Measurements from ENCODE around the gene IGSF21.
A peak's percentile ranks its signal among the peaks of the same experiment; 100 is the strongest.

IGSF21 gene

DNA sequence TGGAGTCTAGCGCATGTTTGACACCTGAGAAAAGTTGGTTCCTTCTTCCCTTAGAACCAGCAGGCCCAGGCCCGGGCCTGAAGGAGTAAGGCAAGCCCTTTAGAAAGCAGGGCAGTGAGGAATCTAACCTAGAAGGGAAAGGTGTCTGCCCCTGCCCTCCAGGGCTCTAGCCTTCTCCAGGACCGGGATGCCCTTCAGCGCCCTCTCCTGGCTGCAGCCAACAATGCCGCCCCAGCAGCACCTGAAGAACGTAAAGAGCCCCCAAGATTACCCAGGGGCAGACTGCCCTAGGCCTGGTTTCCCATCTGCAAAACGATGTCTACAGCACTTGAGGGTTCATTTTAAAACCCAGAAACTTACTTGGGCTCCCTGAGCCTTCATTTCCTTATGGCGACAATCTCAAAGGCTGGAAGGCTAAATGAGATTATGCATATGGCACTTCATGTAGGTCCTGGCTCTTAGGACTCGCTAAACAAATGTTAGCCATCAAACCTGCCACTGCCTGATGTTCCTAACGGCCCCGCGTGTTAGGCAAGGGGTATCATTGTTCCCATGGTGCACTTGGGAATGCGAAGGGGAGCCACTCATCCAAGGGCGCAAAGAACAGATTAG lies 266.4 kb downstream of the IGSF21 start:
- Histone ChIP-seq H3K9ac (no peak overlapping the region), H3K36me3 (no peaks in the 10 kb centered on the region), H3K4me2 (no peak overlapping the region), H3K4me1 (no peaks in the 10 kb centered on the region), H3K4me3 (no peak overlapping the region), H3K27ac (no peak overlapping the region), H3K9me3 (no peaks in the 10 kb centered on the region), H3K27me3 (no peaks in the 10 kb centered on the region), H4K20me1 (no peaks in the 10 kb centered on the region)
- no peak for TF ChIP-seq Cebpa-rat (IDR thresholded peaks at IDR 0.05)

DNA sequence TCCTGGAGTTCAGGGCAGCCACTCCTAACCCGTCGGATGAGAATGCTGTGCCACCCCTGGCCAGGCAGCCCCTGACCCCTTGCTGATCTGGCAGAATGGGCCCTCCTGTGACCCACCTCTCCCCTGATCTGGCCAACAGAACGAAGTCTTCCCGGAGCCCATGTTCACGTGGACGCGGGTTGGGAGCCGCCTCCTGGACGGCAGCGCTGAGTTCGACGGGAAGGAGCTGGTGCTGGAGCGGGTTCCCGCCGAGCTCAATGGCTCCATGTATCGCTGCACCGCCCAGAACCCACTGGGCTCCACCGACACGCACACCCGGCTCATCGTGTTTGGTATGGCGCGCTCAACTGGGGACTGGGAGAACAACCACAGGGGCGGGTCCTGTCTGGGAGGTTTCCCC lies 269.1 kb downstream of the IGSF21 start:
- H3K36me3 ChIP-seq, result no peaks in the 10 kb centered on the region
- H3K4me2 ChIP-seq, result no peak overlapping the region
- TF ChIP-seq Cebpa-rat (IDR thresholded peaks at IDR 0.05), result no peak
- no peaks in the 10 kb centered on the region for H3K4me1 ChIP-seq
- H3K27me3 ChIP-seq, result no peaks in the 10 kb centered on the region
- no peak overlapping the region for H3K27ac ChIP-seq
- H4K20me1 ChIP-seq, result no peaks in the 10 kb centered on the region
- H3K9me3 ChIP-seq, result 0 out of 2 replicates have a peak, but pooled peaks cover 7% of the 10 kb centered on the region
- no peak overlapping the region for H3K9ac ChIP-seq
- H3K4me3 ChIP-seq, result no peak overlapping the region

DNA sequence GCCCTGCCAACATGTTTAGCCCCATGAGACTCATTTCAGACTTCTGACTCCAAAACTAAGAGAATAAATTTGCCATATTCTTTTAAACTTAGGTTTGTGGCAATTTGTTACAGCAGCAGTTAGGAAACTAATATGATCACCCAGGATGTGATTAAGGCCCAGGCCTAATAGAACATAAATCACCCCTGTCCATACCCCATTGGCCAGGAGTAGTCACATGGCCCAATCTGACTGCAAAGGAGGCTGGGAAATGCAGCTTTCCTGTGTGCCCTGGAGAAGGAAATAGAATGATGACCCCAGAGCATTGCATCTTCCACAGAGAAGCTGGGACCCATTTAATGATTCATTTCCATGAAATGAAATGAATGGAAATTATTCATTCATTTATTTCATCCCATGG lies 272.7 kb downstream of the IGSF21 start:
- no peak overlapping the region for H3K4me3 ChIP-seq
- H3K36me3 ChIP-seq, result no peaks in the 10 kb centered on the region
- H4K20me1 ChIP-seq, result no peaks in the 10 kb centered on the region
- TF ChIP-seq Cebpa-rat (IDR thresholded peaks at IDR 0.05), result no peak
- no peak overlapping the region for H3K4me2 ChIP-seq
- H3K9ac ChIP-seq, result no peak overlapping the region
- 0 out of 2 replicates have a peak, but pooled peaks cover 7% of the 10 kb centered on the region for H3K9me3 ChIP-seq
- peaks cover 11% of the 10 kb centered on the region for H3K4me1 ChIP-seq
- no peaks in the 10 kb centered on the region for H3K27me3 ChIP-seq
- no peak overlapping the region for H3K27ac ChIP-seq

DNA sequence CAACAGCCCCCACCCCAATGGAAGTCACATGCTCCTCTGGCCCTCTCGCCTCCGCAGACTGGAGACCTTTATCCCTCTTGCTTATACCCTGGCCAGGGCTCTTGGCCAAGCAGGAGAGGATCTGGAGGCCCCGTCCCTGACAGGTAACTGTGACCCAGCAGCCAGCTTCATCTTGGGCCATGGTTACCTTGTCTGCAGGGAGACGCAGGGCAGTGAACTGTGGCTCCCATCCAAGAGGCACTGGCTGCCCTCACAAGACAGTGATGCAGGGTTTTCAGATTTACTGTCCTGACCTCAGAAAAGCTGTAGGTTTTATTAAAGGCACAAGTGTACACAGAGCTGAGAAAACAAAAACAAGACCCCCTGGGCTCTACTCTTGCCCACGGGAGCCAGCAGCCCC lies 276.5 kb downstream of the IGSF21 start:
- Histone ChIP-seq H3K27me3 (no peaks in the 10 kb centered on the region), H3K9me3 (0 out of 2 replicates have a peak, but pooled peaks cover 7% of the 10 kb centered on the region), H3K27ac (no peak overlapping the region), H3K4me1 (peaks cover 18% of the 10 kb centered on the region), H3K4me3 (no peak overlapping the region), H3K36me3 (no peaks in the 10 kb centered on the region), H3K4me2 (no peak overlapping the region), H3K9ac (no peak overlapping the region), H4K20me1 (no peaks in the 10 kb centered on the region)
- TF ChIP-seq Cebpa-rat (IDR thresholded peaks at IDR 0.05), result no peak

DNA sequence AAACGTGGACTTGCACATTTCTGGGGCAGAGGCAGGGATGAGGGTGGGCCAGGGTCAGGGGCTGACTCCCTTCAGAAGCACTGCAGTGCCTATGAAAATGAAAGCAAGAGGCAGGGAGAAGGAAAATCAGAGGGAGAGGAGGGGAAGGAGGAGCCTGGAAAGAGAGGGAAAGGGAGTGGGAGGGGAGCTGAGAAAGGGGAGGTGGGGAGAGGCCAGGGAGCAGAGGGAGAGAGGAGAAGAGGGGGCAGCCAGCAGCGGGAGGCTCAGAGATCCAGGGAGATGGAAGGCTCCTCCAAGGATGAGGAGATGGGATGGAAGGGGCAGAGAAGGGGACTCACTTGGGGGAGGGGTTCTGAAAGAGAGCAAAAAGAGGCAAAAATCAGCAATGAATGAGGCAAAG lies 276.9 kb downstream of the IGSF21 start:
- no peak overlapping the region for H3K9ac ChIP-seq
- H3K27ac ChIP-seq, result no peak overlapping the region
- no peak for TF ChIP-seq Cebpa-rat (IDR thresholded peaks at IDR 0.05)
- no peaks in the 10 kb centered on the region for H3K27me3 ChIP-seq
- peak overlapping the region; percentile 64 for H3K4me2 ChIP-seq
- H3K36me3 ChIP-seq, result no peaks in the 10 kb centered on the region
- H3K4me3 ChIP-seq, result no peak overlapping the region
- H3K9me3 ChIP-seq, result 0 out of 2 replicates have a peak, but pooled peaks cover 7% of the 10 kb centered on the region
- H3K4me1 ChIP-seq, result peaks cover 18% of the 10 kb centered on the region
- H4K20me1 ChIP-seq, result no peaks in the 10 kb centered on the region

DNA sequence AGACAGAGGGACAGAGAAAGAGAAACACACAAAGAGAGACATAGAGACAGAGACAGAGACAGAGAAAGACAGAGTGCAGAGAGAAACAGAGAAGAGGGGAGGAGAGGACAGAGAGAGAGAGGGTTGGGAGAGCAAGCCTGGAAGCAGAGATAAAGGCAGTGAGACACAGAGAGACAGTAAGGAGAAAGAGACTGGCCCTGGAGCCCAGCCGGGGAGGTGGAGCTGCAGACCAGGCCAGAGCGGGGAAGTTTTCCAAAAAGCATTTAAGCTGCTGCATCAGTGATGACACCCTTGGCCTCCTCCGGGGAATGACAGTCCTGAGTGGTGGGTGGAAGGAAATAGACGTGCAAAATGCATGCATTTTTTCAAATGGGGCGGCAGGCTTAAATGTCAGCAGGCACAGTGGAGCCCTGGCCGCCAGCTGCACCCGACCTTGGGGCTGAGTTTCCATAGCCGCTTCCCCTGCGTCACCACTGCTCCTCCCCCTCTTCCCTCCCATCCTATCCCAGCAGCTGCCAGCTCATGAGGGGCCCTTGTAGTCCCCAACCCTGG lies 277.7 kb downstream of the IGSF21 start:
- peaks cover 18% of the 10 kb centered on the region for H3K4me1 ChIP-seq
- no peak overlapping the region for H3K9ac ChIP-seq
- H3K4me2 ChIP-seq, result peak overlapping the region; percentile 64
- no peak for TF ChIP-seq Cebpa-rat (IDR thresholded peaks at IDR 0.05)
- no peak overlapping the region for H3K27ac ChIP-seq
- no peak overlapping the region for H3K4me3 ChIP-seq
- H3K36me3 ChIP-seq, result no peaks in the 10 kb centered on the region
- no peaks in the 10 kb centered on the region for H3K27me3 ChIP-seq
- no peaks in the 10 kb centered on the region for H4K20me1 ChIP-seq
- H3K9me3 ChIP-seq, result 0 out of 2 replicates have a peak, but pooled peaks cover 2% of the 10 kb centered on the region

DNA sequence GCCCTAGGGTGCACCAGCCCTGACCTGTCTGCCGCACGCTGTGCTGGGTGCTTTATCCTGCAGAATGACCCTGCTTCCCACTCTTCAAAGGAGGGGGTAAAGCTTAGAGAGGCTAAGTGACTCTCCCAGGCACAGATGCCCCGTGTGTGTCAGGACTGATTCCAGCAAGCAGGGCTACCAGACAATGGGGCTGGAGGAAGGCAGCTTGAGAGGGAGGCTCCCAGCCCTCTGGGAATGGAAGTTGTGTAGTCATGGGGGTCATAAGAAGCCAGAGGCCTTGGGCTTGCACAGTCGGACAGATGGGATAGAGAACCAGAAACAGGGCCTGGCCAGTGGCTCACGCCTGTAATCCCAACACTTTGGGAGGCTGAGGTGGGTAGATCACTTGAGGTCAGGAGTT lies 279.0 kb downstream of the IGSF21 start:
- H3K9ac ChIP-seq, result no peak overlapping the region
- H4K20me1 ChIP-seq, result no peaks in the 10 kb centered on the region
- TF ChIP-seq Cebpa-rat (IDR thresholded peaks at IDR 0.05), result no peak
- no peaks in the 10 kb centered on the region for H3K36me3 ChIP-seq
- H3K9me3 ChIP-seq, result no peaks in the 10 kb centered on the region
- H3K4me3 ChIP-seq, result no peak overlapping the region
- H3K27ac ChIP-seq, result no peak overlapping the region
- H3K4me1 ChIP-seq, result peaks cover 18% of the 10 kb centered on the region
- no peaks in the 10 kb centered on the region for H3K27me3 ChIP-seq
- no peak overlapping the region for H3K4me2 ChIP-seq

DNA sequence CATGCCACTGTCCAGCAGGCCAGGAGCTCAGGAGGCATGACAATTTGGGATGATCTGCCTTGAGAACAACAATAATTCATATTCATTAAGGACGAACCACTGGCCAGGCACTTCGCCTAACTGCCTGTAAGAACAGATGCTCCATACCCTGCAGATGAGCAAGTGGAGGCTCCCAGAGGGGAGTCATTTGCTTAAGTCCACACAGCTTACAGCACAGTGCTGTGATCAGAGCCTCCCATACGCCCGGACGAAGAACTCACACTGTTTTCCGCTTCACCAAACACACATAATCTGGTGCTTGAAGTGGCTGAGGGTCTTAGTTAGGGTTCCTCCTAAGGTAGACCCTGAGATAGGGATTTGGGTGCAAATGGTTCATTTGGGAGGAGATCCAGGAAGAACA lies 279.7 kb downstream of the IGSF21 start:
- Histone ChIP-seq H3K27ac (no peak overlapping the region), H3K4me2 (no peak overlapping the region), H3K36me3 (no peaks in the 10 kb centered on the region)

DNA sequence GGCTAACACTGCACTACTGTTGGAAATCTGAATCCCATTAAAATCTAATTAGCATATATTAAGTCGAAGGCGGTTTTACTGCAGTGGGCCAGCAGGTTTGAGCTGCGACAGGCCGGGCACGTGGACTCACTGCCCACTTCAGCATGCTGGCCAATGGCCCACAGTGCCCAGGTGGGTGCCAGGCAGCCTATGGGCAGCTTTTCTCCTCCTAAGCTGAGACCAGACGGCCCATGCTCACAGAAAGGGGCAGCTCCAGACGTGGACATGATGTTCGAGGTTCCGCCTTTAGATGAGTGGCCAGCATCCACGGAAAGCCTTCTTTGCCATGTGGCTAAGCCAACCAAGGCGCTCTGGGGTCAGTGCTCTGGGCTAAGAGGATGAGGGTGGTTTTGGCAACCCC lies 283.4 kb downstream of the IGSF21 start:
- Histone ChIP-seq H3K4me2 (no peak overlapping the region), H4K20me1 (no peaks in the 10 kb centered on the region), H3K9me3 (no peaks in the 10 kb centered on the region), H3K4me3 (no peak overlapping the region), H3K27ac (no peak overlapping the region), H3K27me3 (no peaks in the 10 kb centered on the region), H3K9ac (no peak overlapping the region), H3K36me3 (no peaks in the 10 kb centered on the region), H3K4me1 (0 out of 2 replicates have a peak, but pooled peaks cover under 1% of the 10 kb centered on the region)
- TF ChIP-seq Cebpa-rat (IDR thresholded peaks at IDR 0.05), result no peak

More for the DNA sequence above, 279.7 kb downstream of the IGSF21 start:
- no peak for TF ChIP-seq Cebpa-rat (IDR thresholded peaks at IDR 0.05)
- H3K9ac ChIP-seq, result no peak overlapping the region
- no peaks in the 10 kb centered on the region for H3K27me3 ChIP-seq
- H3K4me1 ChIP-seq, result peaks cover 18% of the 10 kb centered on the region
- no peaks in the 10 kb centered on the region for H4K20me1 ChIP-seq
- H3K4me3 ChIP-seq, result no peak overlapping the region
- H3K9me3 ChIP-seq, result no peaks in the 10 kb centered on the region

DNA sequence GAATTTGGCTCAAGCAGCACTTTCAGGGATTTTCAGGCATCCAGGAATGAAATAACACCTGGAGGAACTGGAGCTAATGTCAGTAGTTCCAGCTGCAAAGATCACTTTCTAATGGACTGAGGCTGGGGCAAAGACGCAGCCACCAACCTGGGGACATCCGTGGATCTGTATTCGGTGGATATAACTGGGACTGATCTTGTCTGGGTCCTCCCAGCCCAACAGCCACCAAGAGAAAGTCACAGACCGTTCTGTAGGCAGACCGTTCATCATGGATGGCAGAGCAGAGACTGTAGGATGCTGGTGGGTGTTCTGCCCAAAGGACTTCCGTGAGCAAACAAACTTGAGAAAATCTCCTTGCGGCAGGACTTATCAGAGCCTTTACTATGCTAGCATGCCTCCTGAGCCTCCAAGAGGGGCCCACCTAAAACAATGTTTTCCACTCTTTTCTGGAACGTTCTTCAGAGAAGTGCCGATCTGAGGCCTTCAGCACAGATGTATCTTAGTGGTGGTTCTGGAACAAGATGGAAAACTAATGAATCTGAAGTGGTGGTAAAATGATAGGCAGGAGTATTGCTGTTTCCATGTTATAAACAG lies 287.1 kb downstream of the IGSF21 start:
- Histone ChIP-seq H4K20me1 (no peaks in the 10 kb centered on the region), H3K9ac (no peak overlapping the region), H3K4me1 (no peaks in the 10 kb centered on the region), H3K4me3 (no peak overlapping the region), H3K9me3 (no peaks in the 10 kb centered on the region), H3K36me3 (no peaks in the 10 kb centered on the region), H3K4me2 (no peak overlapping the region), H3K27me3 (no peaks in the 10 kb centered on the region), H3K27ac (no peak overlapping the region)
- TF ChIP-seq Cebpa-rat (IDR thresholded peaks at IDR 0.05), result no peak
